Right forelimb (tissue), 1 donor: ENCODE measurements around the gene TMEM232.
"Not testable (repeated sequence)": the region's sequence is repeated elsewhere in the genome, so short reads cannot be mapped to it uniquely, and the experiment has no call there.

ENCODE experiments used
- DNase-seq: peaks from one replicate; pipeline ENCODE4 v3.0.0-alpha.2; 2018

TMEM232 gene

DNA sequence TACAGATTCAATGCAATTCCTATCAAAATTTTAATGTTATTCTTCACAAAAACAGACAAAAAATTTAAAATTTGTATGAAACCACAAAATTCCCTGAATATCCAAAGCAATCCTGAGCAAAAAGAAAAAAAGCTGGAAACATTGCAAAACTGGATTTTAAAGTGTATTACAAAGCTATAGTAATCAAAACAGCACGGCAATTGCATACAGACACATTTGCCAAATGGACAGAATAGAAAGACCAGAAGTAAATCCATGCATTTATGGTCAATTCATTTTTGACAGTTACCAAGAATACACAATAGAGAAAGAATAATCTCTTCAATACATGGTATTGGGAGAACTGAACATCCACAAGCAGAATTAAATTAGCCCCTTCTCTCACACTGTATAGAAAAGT, 110.5 kb downstream of the TMEM232 start:
- DNase-seq, result no peak

DNA sequence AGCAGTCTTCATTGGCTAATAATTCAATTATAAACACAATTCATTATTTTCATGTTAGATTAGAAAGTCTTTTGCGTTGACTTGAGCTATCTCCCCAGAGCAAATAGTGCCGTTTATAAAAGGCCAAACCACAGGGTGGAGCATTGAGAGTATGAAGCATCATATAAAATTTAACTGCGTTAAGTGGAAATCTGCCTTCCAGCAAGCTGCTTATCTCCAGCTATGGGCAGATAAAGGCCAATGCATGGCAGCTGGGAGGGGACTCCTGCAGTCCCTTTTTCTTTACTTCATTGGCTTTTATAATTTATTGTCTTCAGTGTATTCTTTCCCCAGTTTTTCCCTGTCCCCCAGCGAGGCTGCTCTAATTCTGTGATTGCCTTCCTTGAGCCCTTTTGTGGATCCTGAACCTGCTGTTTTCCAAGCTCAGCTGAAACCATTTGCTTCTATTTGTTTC, 113.7 kb downstream of the TMEM232 start:
- DNase-seq, result no peak

DNA sequence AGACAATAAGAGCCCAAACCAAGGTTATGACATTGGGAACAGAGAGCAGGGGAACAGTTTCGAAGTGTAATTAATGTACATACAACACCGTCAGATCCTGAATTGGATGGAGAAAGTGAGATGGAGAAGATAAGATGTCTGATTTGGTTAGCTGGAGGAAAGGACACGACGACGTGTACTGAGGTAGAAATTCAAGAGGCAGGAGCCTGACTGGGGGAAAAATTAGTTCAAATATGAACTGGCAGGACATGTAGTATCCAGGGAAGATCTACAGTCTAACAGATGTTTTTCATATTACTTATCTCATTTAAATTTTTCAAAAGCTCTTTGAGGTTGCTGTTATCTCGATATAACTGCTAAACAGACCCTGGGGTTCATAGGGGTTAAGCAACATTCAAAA, 114.7 kb downstream of the TMEM232 start:
- DNase-seq, result no peak

DNA sequence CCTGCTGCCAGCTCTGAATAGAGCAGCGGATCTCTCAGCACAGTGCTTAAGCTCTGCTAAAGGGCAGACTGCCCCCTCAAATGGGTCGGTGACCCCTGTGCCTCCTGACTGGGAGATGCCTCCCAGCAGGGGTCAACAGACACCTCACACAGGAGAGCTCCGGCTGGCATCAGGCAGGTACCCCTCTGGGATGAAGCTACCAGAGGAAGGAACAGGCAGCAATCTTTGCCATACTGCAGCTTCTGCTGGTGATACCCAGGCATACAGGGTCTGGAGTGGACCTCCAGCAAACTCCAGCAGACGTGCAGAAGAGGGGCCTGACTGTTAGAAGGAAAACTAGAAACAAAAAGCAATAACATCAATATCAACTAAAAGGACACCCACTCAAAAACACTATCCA, 131.6 kb downstream of the TMEM232 start:
- DNase-seq, result no peak

DNA sequence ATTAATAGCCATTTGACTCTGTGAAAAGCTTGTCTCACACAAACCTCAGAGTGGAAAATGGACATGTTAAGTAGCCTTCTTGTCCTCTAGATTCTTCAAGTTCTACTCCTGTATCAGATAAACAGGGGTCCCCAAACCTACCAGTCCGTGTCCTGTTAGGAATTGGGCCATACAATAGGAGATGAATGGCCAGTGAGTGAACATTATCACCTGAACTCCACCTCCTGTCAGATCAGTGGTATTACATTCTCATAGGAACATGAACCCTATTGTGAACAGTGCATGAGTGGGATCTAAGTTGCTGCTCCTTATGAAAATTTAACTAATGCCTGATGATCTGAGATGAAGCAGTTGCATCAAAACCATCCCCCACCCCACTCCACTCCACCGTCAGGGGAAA, 136.3 kb downstream of the TMEM232 start:
- no peak for DNase-seq

DNA sequence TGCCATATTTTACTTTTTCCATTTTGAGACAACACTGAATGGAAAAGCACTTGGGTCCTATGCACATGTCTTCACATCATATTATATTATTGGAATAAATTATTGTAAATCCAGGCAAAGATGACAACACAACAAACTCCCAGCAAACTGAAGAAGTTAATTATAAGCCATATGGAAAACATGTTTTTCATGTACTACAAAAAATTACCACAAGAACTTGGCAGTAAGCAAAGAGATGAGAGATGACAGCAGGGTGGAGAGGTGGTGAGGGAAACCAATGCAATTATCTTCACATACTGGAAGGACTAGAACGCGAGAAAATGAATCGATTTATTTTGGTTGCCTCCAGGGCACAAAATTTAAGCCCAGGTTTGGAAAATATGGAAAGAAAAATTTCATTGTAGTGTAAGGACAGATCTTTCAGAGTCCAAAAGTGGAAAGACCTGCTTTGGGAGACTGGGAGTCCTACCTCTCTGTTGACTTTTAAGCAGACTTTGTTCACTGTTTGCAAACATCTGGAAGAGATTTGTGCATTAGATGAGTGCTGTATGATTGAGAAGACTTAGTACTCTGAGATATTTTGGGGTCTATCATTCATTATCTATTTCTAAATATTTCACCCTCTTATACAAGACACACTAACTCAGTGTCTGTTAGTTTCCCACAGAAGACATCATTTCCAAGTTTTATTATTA, 138.0 kb downstream of the TMEM232 start:
- DNase-seq, result no peak

DNA sequence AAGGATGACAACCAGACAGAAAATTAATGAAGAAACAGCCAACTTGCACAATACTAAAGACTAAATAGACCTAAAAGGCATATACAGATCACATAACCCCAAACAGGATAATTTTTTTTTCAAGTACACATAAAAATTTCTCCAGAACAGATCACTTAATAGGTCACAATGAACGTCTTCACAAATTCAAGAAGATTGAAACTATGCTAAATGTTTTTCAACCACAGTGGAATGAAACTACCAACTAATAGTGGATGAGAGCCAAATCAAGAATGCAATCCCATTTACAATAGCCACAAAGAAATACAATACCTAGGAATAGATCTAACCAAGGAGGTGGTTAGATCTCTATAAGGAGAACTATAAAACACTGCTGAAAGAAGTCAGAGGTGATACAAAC, 145.8 kb downstream of the TMEM232 start:
- no peak for DNase-seq

DNA sequence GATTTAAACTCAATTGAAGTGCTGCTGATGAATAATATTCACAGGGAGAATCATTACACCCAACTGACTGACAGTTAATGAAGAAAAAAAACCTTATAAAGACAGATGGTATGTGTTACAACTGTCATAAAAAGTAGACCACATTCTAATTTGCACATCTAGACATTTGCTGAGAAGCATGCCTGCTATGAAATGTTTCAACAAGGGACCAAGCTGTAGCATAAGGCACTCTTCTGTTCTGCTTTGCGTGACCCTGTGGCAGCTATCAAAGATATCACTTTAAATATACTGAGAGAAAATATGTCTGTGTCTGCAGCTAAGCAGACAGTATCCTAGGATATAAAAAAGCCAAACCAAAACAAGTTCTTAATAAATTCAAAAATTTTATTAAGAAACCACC, 153.7 kb downstream of the TMEM232 start:
- DNase-seq, result no peak

DNA sequence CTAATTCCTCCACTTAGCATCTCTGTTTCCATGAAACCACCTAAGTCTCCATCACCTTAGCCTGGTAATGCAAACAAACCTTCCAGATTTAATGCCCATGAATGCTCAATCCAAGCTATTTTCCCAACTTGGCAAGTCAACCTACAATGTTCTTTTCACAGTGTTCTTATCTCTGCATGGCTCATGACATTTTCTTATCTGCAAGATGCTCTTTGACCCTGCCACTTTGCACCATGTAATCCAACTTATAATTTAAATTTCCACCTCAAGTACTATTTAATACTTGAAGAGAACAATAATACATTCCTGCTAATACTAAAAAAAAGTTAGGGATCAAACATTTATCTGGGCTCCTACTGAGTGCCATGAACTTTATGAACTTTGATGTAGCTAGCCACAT, 164.3 kb downstream of the TMEM232 start:
- DNase-seq, result no peak

DNA sequence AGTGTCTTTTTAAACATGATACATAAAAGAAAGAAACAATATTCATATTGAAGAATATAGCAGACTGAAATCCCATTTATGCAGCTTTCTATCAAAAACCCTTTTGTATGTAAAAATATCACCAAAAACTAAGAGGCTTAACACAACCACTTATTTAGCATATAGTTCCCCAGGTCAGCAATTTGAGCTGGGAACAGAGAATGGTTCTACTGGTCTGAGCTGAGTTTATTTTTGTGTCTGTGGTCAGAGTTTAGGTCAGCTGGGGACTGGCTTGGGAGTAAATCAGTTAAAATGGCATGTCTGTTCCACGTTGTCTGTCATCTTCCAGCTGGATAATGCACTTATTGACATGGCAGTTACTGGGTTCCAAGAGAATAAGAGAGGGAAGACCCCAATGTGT, 165.0 kb downstream of the TMEM232 start:
- DNase-seq, result no peak

DNA sequence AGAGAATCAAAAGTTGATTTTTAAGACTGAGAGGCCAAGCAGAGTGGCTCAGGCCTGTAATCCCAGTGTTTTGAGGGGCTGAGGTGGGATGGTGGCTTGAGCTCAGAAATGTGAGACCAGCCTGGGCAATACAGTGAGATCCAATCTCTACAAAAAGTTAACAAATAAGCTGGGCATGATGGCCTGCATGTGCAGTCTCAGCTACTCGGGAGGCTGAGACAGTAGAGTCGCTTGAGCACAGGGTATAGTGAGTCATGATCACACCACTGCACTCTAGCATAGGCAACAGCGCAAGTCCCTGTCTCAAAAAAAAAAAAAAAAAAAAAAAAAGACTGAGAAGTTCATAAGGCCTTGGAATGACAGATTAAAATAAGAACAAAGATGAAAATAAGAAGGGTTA, 177.2 kb downstream of the TMEM232 start:
- DNase-seq, result no peak

DNA sequence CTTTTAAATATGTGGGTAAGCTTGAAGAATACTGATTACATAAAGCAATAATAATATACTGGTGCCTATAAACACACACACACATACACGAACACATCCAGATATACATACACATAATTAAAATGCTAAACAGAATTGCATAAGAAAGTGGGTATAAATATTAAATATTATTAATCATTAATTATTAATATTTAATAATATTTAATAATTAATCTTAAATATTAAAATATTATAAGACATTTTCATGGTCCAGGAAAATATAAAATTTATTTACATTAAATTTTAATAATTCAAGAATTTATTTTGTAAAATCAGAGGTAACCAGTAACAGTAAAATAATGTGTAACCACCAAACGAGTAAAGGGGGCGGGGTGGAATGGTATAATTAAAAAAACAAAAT, 178.3 kb downstream of the TMEM232 start:
- no peak for DNase-seq

DNA sequence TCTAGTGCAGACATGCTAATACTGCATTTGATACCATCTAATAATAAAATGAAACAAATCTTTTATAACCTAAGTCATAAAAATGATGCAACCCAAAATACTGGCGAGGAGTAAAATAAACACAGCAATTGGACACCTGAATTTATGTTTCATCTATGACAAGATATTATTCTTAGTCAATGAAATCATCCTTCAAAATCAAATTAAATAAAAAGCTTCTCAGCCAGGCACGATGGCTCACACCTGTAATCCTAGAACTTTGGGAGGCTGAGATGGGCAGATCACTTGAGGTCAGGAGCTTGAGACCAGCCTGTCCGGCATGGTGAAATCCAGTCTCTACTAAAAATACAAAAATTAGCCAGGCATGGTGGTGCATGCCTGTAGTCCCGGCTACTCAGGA, 179.0 kb downstream of the TMEM232 start:
- no peak for DNase-seq

DNA sequence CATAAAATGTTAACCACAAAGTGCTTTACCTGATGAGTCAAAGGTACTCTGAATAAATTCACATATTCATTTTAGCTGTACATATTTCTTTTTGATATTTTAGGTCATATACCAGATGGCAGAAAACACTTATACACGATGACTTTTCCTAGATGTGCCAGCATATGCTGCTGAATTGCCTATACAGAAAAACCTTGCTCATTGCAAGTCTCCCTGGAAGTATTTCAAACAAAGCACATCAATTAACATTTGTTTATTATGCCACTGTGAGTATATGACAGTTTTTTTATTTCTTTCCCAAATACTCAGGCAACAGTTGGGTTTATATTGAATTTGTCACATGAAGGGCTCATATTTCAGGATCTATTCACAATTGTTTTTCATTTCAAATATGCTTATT, 180.8 kb downstream of the TMEM232 start:
- no peak for DNase-seq

DNA sequence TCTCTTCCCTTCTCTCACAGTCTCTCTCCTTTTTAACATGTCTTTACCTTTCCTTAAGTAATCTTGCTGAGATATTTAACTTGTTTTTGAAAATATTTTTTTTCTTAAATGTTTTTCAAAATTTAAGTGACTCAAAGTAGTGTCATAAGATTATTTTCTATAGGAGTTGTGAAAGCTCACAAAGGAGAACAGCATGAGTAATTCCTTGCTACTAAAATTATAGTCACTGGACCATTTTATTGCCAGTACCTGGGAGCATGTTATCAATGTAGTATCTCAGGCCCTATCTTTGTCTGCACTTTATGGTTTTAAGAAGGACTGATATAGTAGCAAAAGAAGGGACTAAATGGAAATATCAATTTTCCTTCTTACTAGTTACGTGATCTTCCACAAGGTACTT, 181.9 kb downstream of the TMEM232 start:
- no peak for DNase-seq

DNA sequence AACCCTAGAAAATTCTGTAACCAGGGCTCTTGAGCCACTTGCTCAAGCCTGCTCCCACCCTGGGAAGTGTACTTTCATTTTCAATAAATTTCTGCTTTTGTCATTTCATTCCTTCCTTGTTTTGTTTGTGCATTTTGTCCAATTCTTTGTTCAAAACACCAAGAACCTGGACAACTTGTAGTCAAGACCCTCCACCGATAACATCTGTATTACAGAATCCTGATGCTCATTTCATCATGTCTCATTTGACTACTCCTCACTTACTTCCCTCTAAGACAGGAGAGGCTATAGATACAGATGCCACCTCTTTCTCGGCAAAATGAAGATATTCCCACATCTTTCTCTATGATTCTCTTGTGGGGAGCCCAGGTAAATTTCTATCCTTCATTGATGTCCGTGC, 183.5 kb downstream of the TMEM232 start:
- DNase-seq, result no peak

DNA sequence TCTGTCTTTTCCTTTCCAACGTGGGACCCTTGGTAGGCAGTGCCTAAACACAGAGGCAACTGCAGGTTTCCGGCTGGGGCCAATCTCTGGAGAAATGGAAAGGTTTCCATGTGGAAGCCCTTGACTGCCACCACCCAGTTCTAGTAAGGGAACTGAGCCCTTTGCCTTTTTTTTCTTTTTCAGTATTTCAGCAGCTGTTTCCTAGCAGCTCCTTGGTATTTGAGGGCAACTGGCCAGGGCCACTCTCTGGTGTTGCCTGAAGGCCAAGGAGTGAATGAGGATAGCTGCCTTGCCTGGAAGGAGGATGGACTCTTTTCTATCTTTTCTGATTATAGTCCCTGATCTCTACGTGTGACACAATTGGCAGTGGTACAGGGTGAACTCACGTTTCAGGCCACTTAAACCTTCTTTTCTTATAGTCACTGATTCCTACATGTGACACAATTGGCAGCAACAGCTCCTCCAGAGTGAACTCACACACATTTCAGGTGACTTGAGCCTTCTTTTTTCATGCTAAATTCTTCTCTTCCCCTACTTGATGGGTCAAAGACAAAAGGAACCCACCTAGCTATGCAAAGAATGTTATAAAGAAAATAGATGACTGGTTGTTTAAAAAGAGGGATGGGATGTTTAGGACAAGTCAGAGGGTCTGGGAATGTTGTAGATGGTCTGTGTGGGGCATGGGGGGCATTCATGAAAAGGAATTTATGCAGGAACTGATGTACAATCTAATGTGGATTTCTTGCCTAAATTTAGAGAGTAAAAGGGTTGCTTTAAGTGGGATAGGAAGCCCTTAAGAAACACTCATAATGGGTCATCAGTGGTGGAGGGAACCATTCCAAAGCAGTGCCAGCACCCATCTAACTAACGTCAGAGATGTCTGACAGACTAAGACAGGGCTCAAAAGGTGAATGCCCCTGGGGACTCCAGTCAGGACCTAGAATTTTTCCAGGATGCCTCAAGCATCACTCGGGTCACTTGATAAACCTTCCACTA, 190.1 kb downstream of the TMEM232 start:
- no peak for DNase-seq

DNA sequence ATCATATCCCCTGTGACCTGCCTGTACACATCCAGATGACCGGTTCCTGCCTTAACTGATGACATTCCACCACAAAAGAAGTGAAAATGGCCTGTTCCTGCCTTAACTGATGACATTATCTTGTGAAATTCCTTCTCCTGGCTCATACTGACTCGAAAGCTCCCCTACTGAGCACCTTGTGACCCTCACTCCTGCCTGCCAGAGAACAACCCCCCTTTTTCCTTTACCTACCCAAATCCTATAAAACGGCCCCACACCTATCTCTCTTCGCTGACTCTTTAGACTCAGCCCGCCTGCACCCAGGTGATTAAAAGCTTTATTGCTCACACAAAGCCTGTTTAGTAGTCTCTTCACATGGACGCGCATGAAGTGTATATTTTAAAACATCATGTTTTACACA, 191.3 kb downstream of the TMEM232 start:
- not testable (repeated sequence) for DNase-seq

DNA sequence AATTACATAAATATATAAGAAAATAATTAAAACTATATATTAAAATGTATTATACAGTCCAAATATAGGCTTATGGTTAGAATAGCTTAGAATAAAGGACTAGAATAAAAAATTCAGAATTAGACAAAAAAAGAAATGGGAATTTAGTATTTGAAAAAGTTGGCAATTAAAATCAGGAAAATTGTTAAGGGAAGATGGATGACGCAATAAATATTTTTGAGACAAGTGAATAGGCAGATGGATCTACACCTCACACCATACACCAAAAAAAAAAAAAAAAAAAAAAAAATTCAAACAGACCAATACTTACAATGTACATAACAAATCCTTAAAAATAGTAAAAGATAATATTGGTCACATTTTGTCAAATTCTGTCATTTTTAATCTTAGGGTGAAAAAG, 200.7 kb downstream of the TMEM232 start:
- DNase-seq, result no peak

DNA sequence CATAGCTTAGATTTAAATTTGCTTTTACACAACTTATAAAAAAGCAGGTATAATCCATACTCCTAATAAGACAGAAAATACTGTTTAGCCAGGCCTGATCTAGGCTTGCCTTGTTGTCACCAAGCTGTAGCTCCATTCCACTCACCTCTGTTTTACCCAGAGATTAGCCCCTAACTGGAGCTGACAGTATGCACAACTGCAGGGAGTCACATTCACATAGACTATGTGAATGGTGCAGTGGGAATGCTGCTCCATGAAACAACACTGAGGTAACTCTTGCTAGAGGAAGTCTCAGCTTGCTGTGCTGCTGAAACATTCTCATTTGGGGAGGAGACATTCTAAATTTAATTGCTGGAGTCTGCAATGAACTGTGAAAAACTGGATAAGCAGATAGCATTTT, 209.1 kb downstream of the TMEM232 start:
- DNase-seq, result no peak

DNA sequence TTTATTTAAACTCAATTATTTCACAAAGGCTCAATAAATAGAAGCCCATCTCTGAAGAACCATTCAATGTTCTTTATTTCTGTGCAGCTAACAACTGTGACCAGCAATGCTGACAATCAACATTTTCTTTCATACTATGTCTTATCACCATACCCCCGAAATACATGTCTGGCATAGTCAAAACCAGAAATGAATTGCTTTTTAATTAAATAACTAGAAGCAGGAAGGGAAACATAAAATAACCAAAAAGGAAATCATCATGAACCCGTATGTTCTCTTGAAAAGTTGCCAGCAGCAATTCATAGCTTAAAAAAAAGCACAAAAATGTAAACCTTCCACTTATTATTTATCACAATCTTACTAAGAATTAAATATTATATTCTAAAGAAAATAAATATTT, 212.4 kb downstream of the TMEM232 start:
- no peak for DNase-seq

DNA sequence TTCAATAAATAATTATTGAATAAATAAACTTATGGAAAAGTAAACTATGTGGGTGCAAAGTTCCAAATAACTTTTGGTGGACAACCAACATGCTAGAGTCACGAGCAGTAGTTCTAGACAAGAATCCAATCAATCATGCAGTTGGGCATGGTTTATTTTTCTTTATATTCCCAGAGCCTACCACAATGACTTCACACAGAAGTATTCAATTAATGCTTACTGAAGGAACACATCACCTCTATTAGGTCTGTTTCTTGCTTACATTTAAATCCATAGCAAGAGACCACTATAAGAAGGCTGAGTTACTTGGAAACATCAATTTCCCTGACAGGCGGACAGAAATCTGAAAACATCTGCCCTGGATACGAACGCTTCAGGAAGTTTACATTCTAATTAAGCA, 214.2 kb downstream of the TMEM232 start:
- no peak for DNase-seq

DNA sequence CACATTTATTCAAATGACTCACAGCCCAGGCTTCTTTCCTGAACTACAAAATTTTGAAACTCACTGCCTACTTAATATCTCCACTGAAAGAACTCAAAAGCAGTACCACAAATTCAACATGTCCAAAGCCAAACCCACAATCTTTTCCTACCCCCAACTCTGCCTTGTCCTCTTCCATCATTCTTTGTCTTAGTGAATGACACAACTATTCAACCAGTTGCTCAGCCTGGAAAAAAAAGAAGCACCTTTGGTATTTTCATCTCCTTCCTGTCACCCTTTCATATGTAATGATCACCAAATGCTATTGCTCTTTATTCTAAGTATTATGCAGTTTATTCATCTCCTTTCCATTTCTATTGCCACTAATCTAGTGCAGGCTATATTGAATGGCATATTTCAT, 216.3 kb downstream of the TMEM232 start:
- DNase-seq, result no peak

DNA sequence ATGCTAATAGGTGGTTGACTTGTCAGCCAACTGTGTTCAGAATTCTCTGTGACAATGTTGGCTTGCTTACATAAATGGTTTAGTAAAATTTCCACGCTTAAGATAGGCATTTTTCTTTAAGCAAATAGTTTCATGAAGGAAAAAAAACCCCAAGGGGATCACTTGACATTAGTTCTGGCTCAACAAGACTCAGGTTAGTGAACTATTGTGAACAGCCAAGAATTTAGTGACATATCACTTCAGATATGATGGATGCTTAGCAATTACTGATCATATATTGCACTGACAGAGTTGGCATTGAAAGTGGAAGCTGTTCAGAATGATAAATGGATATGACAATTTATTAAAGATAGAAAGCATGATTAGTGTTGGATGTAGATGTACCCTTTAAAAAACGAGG, 218.5 kb downstream of the TMEM232 start:
- no peak for DNase-seq
